Non-pigmented ciliary epithelial cell (primary cell): ENCODE data around the gene ROR1.
"Not testable (repeated sequence)": the region's sequence is repeated elsewhere in the genome, so short reads cannot be mapped to it uniquely, and the experiment has no call there.

Experiments used
- DNase-seq: peaks from one replicate; pipeline ENCODE4 v3.0.0-alpha.2; 2010; ENCODE audit warnings: low read depth

The ROR1 gene

GRCh38 chr1:63759778-63760177 lies 14.0 kb upstream of the ROR1 start:
- DNase-seq: no peak

- DNase-seq: no peak
These were observed 3.4 kb upstream of the ROR1 start for GRCh38 chr1:63770381-63770780.

GRCh38 chr1:63772201-63772600 lies 1.6 kb upstream of the ROR1 start:
- DNase-seq: no peak

GRCh38 chr1:63772876-63773275 lies 941 bp upstream of the ROR1 start:
- no peak for DNase-seq

GRCh38 chr1:63773496-63773814 lies 362 bp upstream of the ROR1 start:
- no peak for DNase-seq

- no peak for DNase-seq
These were observed 1.0 kb downstream of the ROR1 start for GRCh38 chr1:63774617-63775417.

GRCh38 chr1:63775418-63776127 lies 1.8 kb downstream of the ROR1 start:
- no peak for DNase-seq

- DNase-seq: no peak
These were observed 3.5 kb downstream of the ROR1 start for GRCh38 chr1:63777286-63777685.

GRCh38 chr1:63777965-63778880 lies 4.4 kb downstream of the ROR1 start:
- DNase-seq: no peak

GRCh38 chr1:63779338-63780211 lies 5.8 kb downstream of the ROR1 start:
- DNase-seq: no peak

- no peak for DNase-seq
These were observed 6.7 kb downstream of the ROR1 start for GRCh38 chr1:63780565-63780964.

- no peak for DNase-seq
These were observed 9.2 kb downstream of the ROR1 start for GRCh38 chr1:63782982-63783381.

GRCh38 chr1:63784083-63784482 lies 10.3 kb downstream of the ROR1 start:
- no peak for DNase-seq

GRCh38 chr1:63784489-63785390 lies 10.9 kb downstream of the ROR1 start:
- no peak for DNase-seq

GRCh38 chr1:63787270-63787669 lies 13.5 kb downstream of the ROR1 start:
- DNase-seq: not testable (repeated sequence)

GRCh38 chr1:63787875-63788274 lies 14.1 kb downstream of the ROR1 start:
- DNase-seq: no peak

GRCh38 chr1:63789856-63790605 lies 16.2 kb downstream of the ROR1 start:
- DNase-seq: no peak

- no peak for DNase-seq
These were observed 17.2 kb downstream of the ROR1 start for GRCh38 chr1:63790989-63791388.

- no peak for DNase-seq
These were observed 18.3 kb downstream of the ROR1 start for GRCh38 chr1:63792152-63792551.

GRCh38 chr1:63793741-63794240 lies 20.0 kb downstream of the ROR1 start:
- no peak for DNase-seq
